ENCODE data around the gene TRAPPC6A.

The TRAPPC6A gene

GRCh38 chr19:45163156-45163555 is 14.9 kb downstream of the TRAPPC6A start:
- DNase-seq (ENCODE audit: low spot score): no peak

- no peak for DNase-seq (ENCODE audit: low spot score)
These were observed 15.4 kb downstream of the TRAPPC6A start for GRCh38 chr19:45162608-45163143.

GRCh38 chr19:45161738-45162607 is 16.1 kb downstream of the TRAPPC6A start:
- DNase-seq (ENCODE audit: low spot score): peak; percentile 39

GRCh38 chr19:45160870-45161737 is 16.9 kb downstream of the TRAPPC6A start, which contains the start of gene NKPD1:
Gene NKPD1 (minus strand): TSS chr19:45160982. CDS start chr19:45160150, 832 bp downstream.
- no peak for DNase-seq (ENCODE audit: low spot score)

- DNase-seq (ENCODE audit: low spot score): no peak
These were observed 18.1 kb downstream of the TRAPPC6A start for GRCh38 chr19:45159971-45160324.

- DNase-seq (ENCODE audit: low spot score): no peak
These were observed 18.6 kb downstream of the TRAPPC6A start for GRCh38 chr19:45159210-45159970.

GRCh38 chr19:45158503-45159209 is 19.4 kb downstream of the TRAPPC6A start:
- no peak for DNase-seq (ENCODE audit: low spot score)

GRCh38 chr19:45156751-45157150 is 21.3 kb downstream of the TRAPPC6A start:
- no peak for DNase-seq (ENCODE audit: low spot score)

GRCh38 chr19:45156011-45156630 is 21.9 kb downstream of the TRAPPC6A start:
- DNase-seq (ENCODE audit: low spot score): no peak

GRCh38 chr19:45154064-45154827 is 23.8 kb downstream of the TRAPPC6A start:
- peak; percentile 74 for DNase-seq (ENCODE audit: low spot score)

GRCh38 chr19:45153339-45154063 is 24.5 kb downstream of the TRAPPC6A start:
- no peak for DNase-seq (ENCODE audit: low spot score)

GRCh38 chr19:45152504-45153338 is 25.3 kb downstream of the TRAPPC6A start:
- peak; percentile 42 for DNase-seq (ENCODE audit: low spot score)

- DNase-seq (ENCODE audit: low spot score): no peak
These were observed 26.1 kb downstream of the TRAPPC6A start for GRCh38 chr19:45151821-45152503.

GRCh38 chr19:45151320-45151719 is 26.7 kb downstream of the TRAPPC6A start:
- no peak for DNase-seq (ENCODE audit: low spot score)

- DNase-seq (ENCODE audit: low spot score): peak; percentile 57
These were observed 27.2 kb downstream of the TRAPPC6A start for GRCh38 chr19:45150751-45151281.

GRCh38 chr19:45150180-45150579 is 27.9 kb downstream of the TRAPPC6A start:
- DNase-seq (ENCODE audit: low spot score): no peak

GRCh38 chr19:45149129-45149528 is 28.9 kb downstream of the TRAPPC6A start:
- no peak for DNase-seq (ENCODE audit: low spot score)

All from kidney tubule cell (primary cell).